Chondrocyte (in vitro differentiated cells): ENCODE data around the gene TNFAIP3. TPM values are rescaled to one million over a fixed set of nuclear protein-coding genes. Genes with fewer than 3 reads are reported as not detected.

Experiments
- DNase-seq: peaks from one replicate; pipeline ENCODE4 v3.0.0; 2021; ENCODE audit warnings: mixed read lengths, low spot score
- H3K27ac Mint-ChIP-seq: one replicate; pipeline ENCODE4 v1.8.0; 2021; ENCODE audit warnings: mild to moderate bottlenecking, moderate library complexity, mixed read lengths; ENCODE audit not compliant: unreplicated experiment
- H3K27me3 Mint-ChIP-seq: 2 replicates; pipeline ENCODE4 v1.8.0; 2021; ENCODE audit warnings: low read depth, mixed read lengths
- H3K36me3 Mint-ChIP-seq: 2 replicates; pipeline ENCODE4 v1.8.0; 2021; ENCODE audit warnings: low read depth, mixed read lengths
- H3K4me1 Mint-ChIP-seq: 2 replicates; pipeline ENCODE4 v1.8.0; 2021; ENCODE audit warnings: low read depth, mild to moderate bottlenecking, mixed read lengths
- H3K4me3 Mint-ChIP-seq: one replicate; pipeline ENCODE4 v1.8.0; 2021; ENCODE audit warnings: mild to moderate bottlenecking, moderate library complexity, mixed read lengths; ENCODE audit not compliant: unreplicated experiment
- H3K9me3 Mint-ChIP-seq: 2 replicates; pipeline ENCODE4 v1.8.0; 2021; ENCODE audit warnings: low read depth, mixed read lengths
- total RNA-seq: library from RNA; stranded (reverse); gene quantifications from 3 replicates; pipeline ENCODE4 v1.2.1, GENCODE V29; 2021
- TF ChIP-seq, protein P1 (sequence below): fragments of 200-600 bp; sonication (generic); IDR thresholded peaks from 2 replicates; pipeline ENCODE4 v1.5.0; 2021; ENCODE audit warnings: antibody characterized with exemption, mild to moderate bottlenecking, moderate library complexity

Gene TNFAIP3
- total RNA-seq, 1 donor from 2014 or later: 7.2 TPM

DNA sequence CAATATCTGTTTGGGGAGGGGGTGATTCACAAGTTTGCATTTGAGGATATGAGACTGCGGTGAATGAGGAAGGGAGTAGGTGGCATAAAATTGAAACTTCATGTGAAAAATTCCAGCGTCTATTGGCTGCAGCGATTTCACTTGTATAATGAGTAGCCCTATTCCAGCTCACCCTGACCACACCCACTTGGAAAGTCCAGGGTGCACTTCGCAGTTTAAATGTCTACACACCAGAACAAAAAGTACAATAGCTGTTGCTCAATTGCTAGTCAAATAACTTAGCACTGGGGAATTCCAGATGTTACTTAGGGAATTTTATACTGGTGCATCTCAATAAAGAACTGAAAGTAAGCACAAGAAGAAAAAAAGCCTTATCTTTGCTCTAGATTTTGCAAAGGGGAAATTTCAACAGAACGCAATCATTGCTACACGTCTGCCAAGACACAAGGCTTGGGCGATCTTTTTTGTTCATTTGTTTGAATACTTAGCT, 6.3 kb downstream of the TNFAIP3 start:
- DNase-seq: no peak
- H3K9me3 Mint-ChIP-seq: no peaks in the 10 kb centered on the region
- no peak overlapping the region for H3K4me3 Mint-ChIP-seq
- TF ChIP-seq, protein P1, sequence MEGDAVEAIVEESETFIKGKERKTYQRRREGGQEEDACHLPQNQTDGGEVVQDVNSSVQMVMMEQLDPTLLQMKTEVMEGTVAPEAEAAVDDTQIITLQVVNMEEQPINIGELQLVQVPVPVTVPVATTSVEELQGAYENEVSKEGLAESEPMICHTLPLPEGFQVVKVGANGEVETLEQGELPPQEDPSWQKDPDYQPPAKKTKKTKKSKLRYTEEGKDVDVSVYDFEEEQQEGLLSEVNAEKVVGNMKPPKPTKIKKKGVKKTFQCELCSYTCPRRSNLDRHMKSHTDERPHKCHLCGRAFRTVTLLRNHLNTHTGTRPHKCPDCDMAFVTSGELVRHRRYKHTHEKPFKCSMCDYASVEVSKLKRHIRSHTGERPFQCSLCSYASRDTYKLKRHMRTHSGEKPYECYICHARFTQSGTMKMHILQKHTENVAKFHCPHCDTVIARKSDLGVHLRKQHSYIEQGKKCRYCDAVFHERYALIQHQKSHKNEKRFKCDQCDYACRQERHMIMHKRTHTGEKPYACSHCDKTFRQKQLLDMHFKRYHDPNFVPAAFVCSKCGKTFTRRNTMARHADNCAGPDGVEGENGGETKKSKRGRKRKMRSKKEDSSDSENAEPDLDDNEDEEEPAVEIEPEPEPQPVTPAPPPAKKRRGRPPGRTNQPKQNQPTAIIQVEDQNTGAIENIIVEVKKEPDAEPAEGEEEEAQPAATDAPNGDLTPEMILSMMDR: no peak
- H3K27me3 Mint-ChIP-seq: no peaks in the 10 kb centered on the region
- H3K27ac Mint-ChIP-seq: no peak overlapping the region
- peaks cover 53% of the 10 kb centered on the region for H3K4me1 Mint-ChIP-seq
- H3K36me3 Mint-ChIP-seq: peaks cover 17% of the 10 kb centered on the region

DNA sequence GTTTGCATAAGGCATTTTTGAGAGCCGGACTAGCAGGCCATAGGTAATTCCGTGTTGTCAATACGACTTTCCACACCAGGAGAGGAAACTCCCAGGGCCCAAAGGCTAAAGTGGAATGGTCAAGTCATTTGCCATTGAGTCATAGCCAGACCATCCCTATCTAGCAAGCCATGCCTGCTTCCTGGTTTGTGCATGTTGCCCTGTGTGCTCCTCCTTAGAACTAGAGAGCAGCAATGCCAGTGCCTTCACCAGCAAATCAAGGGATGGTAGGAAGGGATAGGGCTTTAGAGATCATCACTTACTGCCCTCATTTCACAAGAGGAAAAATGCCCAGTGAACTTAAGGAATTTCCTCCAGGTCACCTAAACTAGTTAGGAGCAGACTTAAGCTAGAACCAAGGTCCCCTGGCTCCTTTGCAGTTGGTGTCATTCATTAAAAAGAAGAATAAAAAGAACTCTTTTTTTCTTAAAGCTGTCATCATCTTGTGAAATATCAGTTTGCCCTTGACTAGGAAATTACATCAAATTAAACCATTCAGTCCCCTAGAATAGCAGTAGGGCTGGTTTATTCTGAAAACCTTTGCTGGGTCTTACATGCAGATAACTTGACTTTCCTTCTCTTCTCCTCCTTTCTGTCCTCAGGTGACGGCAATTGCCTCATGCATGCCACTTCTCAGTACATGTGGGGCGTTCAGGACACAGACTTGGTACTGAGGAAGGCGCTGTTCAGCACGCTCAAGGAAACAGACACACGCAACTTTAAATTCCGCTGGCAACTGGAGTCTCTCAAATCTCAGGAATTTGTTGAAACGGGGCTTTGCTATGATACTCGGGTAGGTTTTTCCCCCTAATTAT, 7.4 kb downstream of the TNFAIP3 start:
- H3K4me3 Mint-ChIP-seq: no peak overlapping the region
- H3K36me3 Mint-ChIP-seq: peaks cover 23% of the 10 kb centered on the region
- TF ChIP-seq, protein P1: no peak
- H3K4me1 Mint-ChIP-seq: peaks cover 42% of the 10 kb centered on the region
- no peaks in the 10 kb centered on the region for H3K9me3 Mint-ChIP-seq
- H3K27me3 Mint-ChIP-seq: no peaks in the 10 kb centered on the region
- DNase-seq: no peak
- no peak overlapping the region for H3K27ac Mint-ChIP-seq

DNA sequence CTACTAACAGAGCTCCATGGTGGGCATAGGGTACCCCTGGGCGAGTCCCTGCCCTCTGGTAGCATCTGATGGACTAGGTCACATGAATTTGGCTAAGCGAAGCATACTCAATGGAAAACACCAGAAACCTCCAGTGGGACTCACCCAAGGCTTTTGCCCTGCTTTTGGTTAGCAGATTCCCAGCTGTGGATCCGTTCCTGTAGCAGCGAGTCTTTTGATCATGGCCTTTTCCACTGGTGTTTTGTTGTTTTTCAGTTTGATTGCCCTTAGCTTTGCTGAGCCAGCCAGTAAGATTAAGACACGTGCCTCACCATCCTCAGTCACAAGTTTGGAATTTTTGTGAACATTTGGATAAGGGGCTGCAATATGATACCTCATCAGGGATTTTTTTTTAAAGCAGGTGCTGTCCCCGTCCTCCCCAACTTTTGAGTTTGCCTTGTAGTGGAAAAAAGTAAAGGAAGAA, 8.0 kb downstream of the TNFAIP3 start:
- Mint-ChIP-seq H3K36me3 (peaks cover 25% of the 10 kb centered on the region), H3K4me3 (no peak overlapping the region), H3K9me3 (no peaks in the 10 kb centered on the region), H3K27ac (no peak overlapping the region), H3K4me1 (peaks cover 37% of the 10 kb centered on the region), H3K27me3 (no peaks in the 10 kb centered on the region)
- no peak for DNase-seq
- TF ChIP-seq, protein P1: no peak

DNA sequence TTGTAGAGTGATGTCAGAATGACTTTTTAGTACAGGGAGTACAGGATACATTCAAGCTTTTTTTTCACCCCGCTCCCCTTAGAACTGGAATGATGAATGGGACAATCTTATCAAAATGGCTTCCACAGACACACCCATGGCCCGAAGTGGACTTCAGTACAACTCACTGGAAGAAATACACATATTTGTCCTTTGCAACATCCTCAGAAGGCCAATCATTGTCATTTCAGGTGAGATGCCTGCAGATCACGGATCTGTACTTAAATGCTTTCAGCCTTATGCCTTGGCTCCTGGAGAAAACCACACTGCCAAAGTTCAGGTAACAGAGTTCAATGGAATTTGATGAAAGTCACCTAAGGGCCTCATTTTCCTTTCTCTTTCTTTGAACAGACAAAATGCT, 8.5 kb downstream of the TNFAIP3 start:
- Mint-ChIP-seq H3K4me1 (peaks cover 31% of the 10 kb centered on the region), H3K4me3 (no peak overlapping the region), H3K27ac (no peak overlapping the region), H3K36me3 (peaks cover 25% of the 10 kb centered on the region), H3K27me3 (no peaks in the 10 kb centered on the region), H3K9me3 (no peaks in the 10 kb centered on the region)
- TF ChIP-seq, protein P1: no peak
- DNase-seq: no peak

DNA sequence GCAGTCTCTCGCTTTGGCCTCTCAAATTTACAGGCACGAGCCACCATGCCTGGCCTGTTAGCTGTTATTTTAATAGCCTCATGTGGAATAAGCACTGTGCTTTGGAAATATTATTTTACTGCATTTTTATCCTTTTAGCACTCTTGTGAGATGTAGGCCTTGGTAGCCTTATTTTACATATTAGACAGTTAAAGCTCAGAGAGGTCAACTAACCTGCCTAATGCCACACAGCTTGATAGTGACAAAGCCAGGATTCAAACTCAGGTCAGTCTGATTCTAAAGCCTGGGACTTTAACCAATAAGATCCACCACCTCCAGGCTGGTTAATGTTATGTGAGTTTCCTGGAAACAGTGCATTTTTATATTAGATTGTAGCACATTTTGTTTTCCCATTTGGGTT, 9.5 kb downstream of the TNFAIP3 start:
- Mint-ChIP-seq H3K4me1 (peaks cover 22% of the 10 kb centered on the region), H3K9me3 (no peaks in the 10 kb centered on the region), H3K36me3 (peaks cover 27% of the 10 kb centered on the region), H3K27me3 (no peaks in the 10 kb centered on the region), H3K27ac (no peak overlapping the region), H3K4me3 (no peak overlapping the region)
- TF ChIP-seq, protein P1: no peak
- DNase-seq: no peak
